Measurements from ENCODE around the gene CEL. TPM values are rescaled to one million over a fixed set of nuclear protein-coding genes. Genes with fewer than 3 reads are reported as not detected.

Gene CEL
- total RNA-seq, 1 experiment from 2014 or later: 3.6 TPM

DNA sequence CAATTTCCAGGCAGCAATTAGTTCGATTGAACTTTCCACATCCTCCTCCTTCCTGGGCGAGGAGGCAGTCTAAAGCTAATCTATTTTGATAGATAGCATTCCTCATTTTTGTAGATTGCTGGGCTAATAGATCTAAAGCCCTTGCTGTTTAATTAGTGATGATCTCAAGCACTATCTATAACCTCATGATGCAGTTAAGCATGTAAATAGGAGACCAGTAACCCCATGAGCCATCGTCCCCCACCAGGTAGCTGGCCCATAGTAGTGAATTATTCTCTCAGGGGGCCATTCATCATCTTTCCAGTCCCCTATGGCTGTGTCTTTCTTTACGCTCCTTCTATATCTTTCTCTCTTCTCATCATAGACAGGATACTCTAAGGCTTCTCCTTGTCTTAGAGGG is 14.9 kb downstream of the CEL start:
- Histone ChIP-seq H4K8ac (replicated peaks; ENCODE audit: insufficient read length, low read depth, low read length) (no peak overlapping the region), H4K20me1 (ENCODE audit: control insufficient read depth, insufficient read depth, insufficient read length) (no peaks in the 10 kb centered on the region), H2BK5ac (ENCODE audit: insufficient read length, low read length) (no peak overlapping the region), H4K5ac (ENCODE audit: insufficient read length, low read depth, low read length) (no peak overlapping the region), H3K23me2 (ENCODE audit: insufficient read length, low read depth, low read length, poor library complexity, severe bottlenecking) (no peaks in the 10 kb centered on the region), H3K9me3 (ENCODE audit: control insufficient read depth, low read depth, low read length) (no peaks in the 10 kb centered on the region), H3K4me2 (ENCODE audit: insufficient read depth, insufficient read length, low read length) (no peak overlapping the region), H2AK5ac (ENCODE audit: insufficient read length, low read length) (no peak overlapping the region), H3K4ac (ENCODE audit: low read depth, low read length) (no peak overlapping the region), H3K4me1 (ENCODE audit: insufficient read depth, low read length) (no peaks in the 10 kb centered on the region; the same call in 1 of the 2 replicates), H2BK20ac (ENCODE audit: low read depth, low read length, poor library complexity, severe bottlenecking) (no peak overlapping the region), H3K14ac (ENCODE audit: insufficient read depth, low read length) (no peak overlapping the region), H2BK12ac (ENCODE audit: insufficient read length, low read depth, low read length) (no peak overlapping the region), H4K91ac (ENCODE audit: insufficient read length, low read depth, low read length) (no peak overlapping the region), H2BK15ac (ENCODE audit: low read depth, low read length) (no peak overlapping the region), H3K18ac (ENCODE audit: insufficient read length, low read depth, low read length) (no peak overlapping the region), H3K56ac (ENCODE audit: insufficient read length, low read depth, low read length) (no peak overlapping the region), H3K27ac (ENCODE audit: insufficient read length, low read depth, low read length) (no peak overlapping the region), H2AFZ (ENCODE audit: low read length) (no peak overlapping the region), H3K9ac (ENCODE audit: extremely low read depth, insufficient read length, low read length) (no peak overlapping the region), H2BK120ac (ENCODE audit: low read depth, low read length, poor library complexity, severe bottlenecking) (no peak overlapping the region), H3K79me2 (ENCODE audit: insufficient read depth, low read length) (no peaks in the 10 kb centered on the region), H3K23ac (ENCODE audit: insufficient read length, low read depth, low read length) (no peak overlapping the region), H3K27me3 (ENCODE audit: insufficient read depth, low read length) (no peaks in the 10 kb centered on the region), H3K79me1 (ENCODE audit: insufficient read depth, low read depth, low read length, poor library complexity, severe bottlenecking) (no peaks in the 10 kb centered on the region), H3T11ph (ENCODE audit: low read length) (no peak overlapping the region)
- Mint-ChIP-seq H3K27me3 (ENCODE audit: low read depth) (peaks cover 10% of the 10 kb centered on the region), H3K27ac (no peak overlapping the region), H3K9me3 (no peaks in the 10 kb centered on the region), H3K36me3 (ENCODE audit: insufficient read depth in 1 of 3, low read depth in 3 of 3) (peaks cover 2 to 5% (median 4%) of the 10 kb centered on the region in 3 experiments; a peak in 5 of 7 replicates), H3K4me3 (no peak overlapping the region), H3K4me1 (peaks cover 16 to 19% of the 10 kb centered on the region in 2 experiments)
- DNase-seq: no peak
- WGBS (ENCODE audit: extremely low coverage, insufficient read length, low lambda C conversion rate): no CpG with 5 or more reads among the region's 4 CpGs
- no peak for TF ChIP-seq CTCF (conservative IDR thresholded peaks at IDR 0.05)
